WTC11 (cell line): ENCODE data around the gene CACNA1A. TPM values are rescaled to one million over a fixed set of nuclear protein-coding genes. Genes with fewer than 3 reads are reported as not detected.

ENCODE experiments used
- AFF4 ChIP-seq: sonication (generic); formaldehyde crosslinking; IDR thresholded peaks from 2 replicates; pipeline ENCODE4 v1.8.1; 2023; ENCODE audit warnings: mild to moderate bottlenecking, missing genetic modification reagents, borderline replicate concordance
- E2F5 ChIP-seq: sonication (generic); formaldehyde crosslinking; IDR thresholded peaks from 2 replicates; pipeline ENCODE4 v1.8.1; 2022; ENCODE audit warnings: mild to moderate bottlenecking, moderate library complexity, missing genetic modification reagents
- ELF4 ChIP-seq: sonication (generic); formaldehyde crosslinking; IDR thresholded peaks from 2 replicates; pipeline ENCODE4 v1.8.1; 2022; ENCODE audit warnings: low read depth, mild to moderate bottlenecking, moderate library complexity, missing genetic modification reagents
- EMX1 ChIP-seq: fragments of 250-450 bp; sonication (Bioruptor Pico); IDR thresholded peaks from 2 replicates; pipeline ENCODE4 v1.8.0; 2021; ENCODE audit warnings: mild to moderate bottlenecking
- ERG ChIP-seq: fragments of 250-450 bp; sonication (Bioruptor Pico); IDR thresholded peaks from 2 replicates; pipeline ENCODE4 v1.8.0; 2021; ENCODE audit warnings: mild to moderate bottlenecking
- ETV6 ChIP-seq: sonication (generic); formaldehyde crosslinking; IDR thresholded peaks from 2 replicates; pipeline ENCODE4 v1.8.1; 2022; ENCODE audit warnings: mild to moderate bottlenecking, missing genetic modification reagents
- FOXJ3 ChIP-seq: sonication (generic); formaldehyde crosslinking; IDR thresholded peaks from 2 replicates; pipeline ENCODE4 v1.9.0; 2021; ENCODE audit warnings: missing genetic modification reagents, mild to moderate bottlenecking, borderline replicate concordance
- FOXK1 ChIP-seq: sonication (generic); formaldehyde crosslinking; IDR thresholded peaks from 2 replicates; pipeline ENCODE4 v1.8.0; 2022; ENCODE audit warnings: mild to moderate bottlenecking, moderate library complexity, missing genetic modification reagents
- FOXP1 ChIP-seq: sonication (generic); formaldehyde crosslinking; IDR thresholded peaks from 2 replicates; pipeline ENCODE4 v1.8.0; 2022; ENCODE audit warnings: missing genetic modification reagents, mild to moderate bottlenecking, moderate library complexity, borderline replicate concordance
- GABPB1 ChIP-seq: sonication (generic); formaldehyde crosslinking; IDR thresholded peaks from 2 replicates; pipeline ENCODE4 v1.8.1; 2023; ENCODE audit warnings: mild to moderate bottlenecking, missing genetic modification reagents
- HMGXB4 ChIP-seq: sonication (generic); formaldehyde crosslinking; IDR thresholded peaks from 2 replicates; pipeline ENCODE4 v1.8.1; 2023; ENCODE audit warnings: mild to moderate bottlenecking, moderate library complexity, missing genetic modification reagents
- KAT7 ChIP-seq: sonication (generic); formaldehyde crosslinking; IDR thresholded peaks from 2 replicates; pipeline ENCODE4 v1.8.1; 2023; ENCODE audit warnings: missing genetic modification reagents, mild to moderate bottlenecking, borderline replicate concordance
- MAX ChIP-seq: sonication (generic); formaldehyde crosslinking; IDR thresholded peaks from 2 replicates; pipeline ENCODE4 v1.8.0; 2022; ENCODE audit warnings: mild to moderate bottlenecking, missing genetic modification reagents
- RORB ChIP-seq: fragments of 250-450 bp; sonication (Bioruptor Pico); IDR thresholded peaks from 2 replicates; pipeline ENCODE4 v1.9.0; 2021; ENCODE audit warnings: mild to moderate bottlenecking
- SMAD4 ChIP-seq: sonication (generic); formaldehyde crosslinking; IDR thresholded peaks from 2 replicates; pipeline ENCODE4 v1.8.0; 2022; ENCODE audit warnings: mild to moderate bottlenecking, missing genetic modification reagents
- SP1 ChIP-seq: sonication (generic); formaldehyde crosslinking; conservative IDR thresholded peaks from 2 replicates; pipeline ENCODE4 v1.8.1; 2022; ENCODE audit warnings: missing genetic modification reagents
- USF2 ChIP-seq: sonication (generic); formaldehyde crosslinking; IDR thresholded peaks from 2 replicates; pipeline ENCODE4 v1.8.1; 2023; ENCODE audit warnings: mild to moderate bottlenecking, missing genetic modification reagents, moderate library complexity
- ZBTB21 ChIP-seq: sonication (generic); formaldehyde crosslinking; IDR thresholded peaks from 2 replicates; pipeline ENCODE4 v1.8.1; 2023; ENCODE audit warnings: mild to moderate bottlenecking, missing genetic modification reagents, borderline replicate concordance
- ZNF121 ChIP-seq: sonication (generic); formaldehyde crosslinking; IDR thresholded peaks from 2 replicates; pipeline ENCODE4 v1.8.0; 2023; ENCODE audit warnings: missing genetic modification reagents
- ZNF232 ChIP-seq: sonication (generic); formaldehyde crosslinking; IDR thresholded peaks from 2 replicates; pipeline ENCODE4 v1.8.0; 2022; ENCODE audit warnings: mild to moderate bottlenecking, missing genetic modification reagents
- ZNF512 ChIP-seq: sonication (generic); formaldehyde crosslinking; IDR thresholded peaks from 2 replicates; pipeline ENCODE4 v1.8.1; 2022; ENCODE audit warnings: missing genetic modification reagents, borderline replicate concordance
- ZNF671 ChIP-seq: fragments of 250-450 bp; sonication (Bioruptor Pico); IDR thresholded peaks from 2 replicates; pipeline ENCODE4 v1.8.0; 2021; ENCODE audit warnings: mild to moderate bottlenecking
- total RNA-seq: library from RNA; stranded (reverse); gene quantifications from 3 replicates; pipeline ENCODE4 v1.2.3, GENCODE V29; 2021
- TF ChIP-seq, protein P1 (sequence below): sonication (generic); formaldehyde crosslinking; IDR thresholded peaks from 2 replicates; pipeline ENCODE4 v1.8.1; 2023; ENCODE audit warnings: mild to moderate bottlenecking, missing genetic modification reagents, moderate library complexity
- TF ChIP-seq, protein P2 (sequence below): sonication (generic); formaldehyde crosslinking; IDR thresholded peaks from 2 replicates; pipeline ENCODE4 v1.8.1; 2023; ENCODE audit warnings: mild to moderate bottlenecking, missing genetic modification reagents

Gene CACNA1A
- total RNA-seq, 1 experiment from 2014 or later = 28.9 TPM

DNA sequence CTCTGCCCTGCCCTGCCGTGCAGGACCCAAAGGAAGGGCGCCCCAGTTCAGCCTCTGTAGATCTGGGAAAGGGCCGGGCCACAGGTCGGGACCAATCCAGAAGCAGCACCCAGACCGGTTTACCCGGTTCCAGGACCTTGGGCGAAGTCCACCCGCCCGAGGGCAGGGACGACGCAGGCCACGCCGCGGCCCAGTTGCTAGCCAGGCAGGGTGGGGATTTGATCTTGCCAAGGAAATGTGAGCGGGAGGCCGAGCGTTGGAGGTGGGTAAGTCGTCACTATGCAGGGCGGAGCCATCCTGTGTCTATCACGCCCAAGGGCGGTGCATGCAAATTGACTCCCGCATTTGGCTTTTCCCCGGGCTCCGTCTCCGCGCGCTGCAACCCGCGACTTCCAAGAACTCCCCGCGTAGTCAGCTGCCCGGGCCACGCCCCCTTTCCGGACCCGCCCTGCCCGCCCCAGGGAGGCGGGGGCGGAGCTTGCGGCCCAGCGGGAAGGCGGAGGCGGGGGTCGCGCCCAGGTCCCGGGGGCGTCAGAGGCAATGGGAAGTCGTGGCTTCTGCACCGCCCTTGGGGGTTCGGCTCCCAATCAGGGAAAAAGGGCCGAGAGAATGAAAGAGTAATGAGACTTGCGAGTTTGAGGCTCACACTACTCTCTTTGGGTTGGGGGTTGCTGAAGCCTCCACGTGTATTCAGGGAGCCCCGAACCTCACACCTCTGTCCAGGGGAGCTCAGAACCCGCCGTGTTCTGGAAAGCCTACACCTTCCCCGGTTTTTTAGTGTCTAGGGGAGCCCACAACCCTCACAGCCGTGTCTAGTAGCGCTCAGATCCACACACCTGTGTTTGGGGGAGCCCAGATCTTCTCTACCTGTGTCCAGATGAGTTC is 343.3 kb downstream of the CACNA1A start (continued):
- 0 out of 2 replicates have a peak, but pooled peaks have one; percentile 13 for TF ChIP-seq AFF4
- no peak for TF ChIP-seq FOXJ3 (CRISPR knock-in tag)
- peak; percentile 88; the same call in 1 of the 2 replicates for TF ChIP-seq KAT7
- TF ChIP-seq EMX1 = 0 out of 2 replicates have a peak, but pooled peaks have one; percentile 12
- TF ChIP-seq RORB (CRISPR knock-in tag) = no peak
- no peak for TF ChIP-seq ERG
- no peak for TF ChIP-seq SMAD4
- TF ChIP-seq ELF4 = peak; percentile 31; the same call in 1 of the 2 replicates
- TF ChIP-seq ZNF232 (CRISPR knock-in tag) = no peak; the same call in 1 of the 2 replicates
- peak; percentile 61; the same call in 1 of the 2 replicates for TF ChIP-seq FOXK1 (CRISPR knock-in tag)
- TF ChIP-seq, protein P1, sequence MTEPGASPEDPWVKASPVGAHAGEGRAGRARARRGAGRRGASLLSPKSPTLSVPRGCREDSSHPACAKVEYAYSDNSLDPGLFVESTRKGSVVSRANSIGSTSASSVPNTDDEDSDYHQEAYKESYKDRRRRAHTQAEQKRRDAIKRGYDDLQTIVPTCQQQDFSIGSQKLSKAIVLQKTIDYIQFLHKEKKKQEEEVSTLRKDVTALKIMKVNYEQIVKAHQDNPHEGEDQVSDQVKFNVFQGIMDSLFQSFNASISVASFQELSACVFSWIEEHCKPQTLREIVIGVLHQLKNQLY (CRISPR knock-in tag) = no peak
- no peak for TF ChIP-seq ZNF512 (CRISPR knock-in tag)
- TF ChIP-seq FOXP1 = peak; percentile 75; the same call in 1 of the 2 replicates
- TF ChIP-seq ETV6 (CRISPR knock-in tag) = peak; percentile 89
- TF ChIP-seq ZNF671 (CRISPR knock-in tag) = no peak
- TF ChIP-seq E2F5 (CRISPR knock-in tag) = peak; percentile 93
- TF ChIP-seq ZBTB21 (CRISPR knock-in tag) = peak; percentile 73; the same call in 1 of the 2 replicates
- TF ChIP-seq MAX (CRISPR knock-in tag) = peak; percentile 82
- TF ChIP-seq GABPB1 (CRISPR knock-in tag) = peak; percentile 63
- peak; percentile 68 for TF ChIP-seq USF2
- TF ChIP-seq HMGXB4 (CRISPR knock-in tag) = 0 out of 2 replicates have a peak, but pooled peaks have one; percentile 19
- TF ChIP-seq, protein P2, sequence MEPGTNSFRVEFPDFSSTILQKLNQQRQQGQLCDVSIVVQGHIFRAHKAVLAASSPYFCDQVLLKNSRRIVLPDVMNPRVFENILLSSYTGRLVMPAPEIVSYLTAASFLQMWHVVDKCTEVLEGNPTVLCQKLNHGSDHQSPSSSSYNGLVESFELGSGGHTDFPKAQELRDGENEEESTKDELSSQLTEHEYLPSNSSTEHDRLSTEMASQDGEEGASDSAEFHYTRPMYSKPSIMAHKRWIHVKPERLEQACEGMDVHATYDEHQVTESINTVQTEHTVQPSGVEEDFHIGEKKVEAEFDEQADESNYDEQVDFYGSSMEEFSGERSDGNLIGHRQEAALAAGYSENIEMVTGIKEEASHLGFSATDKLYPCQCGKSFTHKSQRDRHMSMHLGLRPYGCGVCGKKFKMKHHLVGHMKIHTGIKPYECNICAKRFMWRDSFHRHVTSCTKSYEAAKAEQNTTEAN (CRISPR knock-in tag) = 0 out of 2 replicates have a peak, but pooled peaks have one; percentile 84
- TF ChIP-seq SP1 (CRISPR knock-in tag) = peak; percentile 94
- peak; percentile 69; the same call in 1 of the 2 replicates for TF ChIP-seq ZNF121
